Superior temporal gyrus (tissue), 1 donor: ENCODE data around the gene STK17A.
A peak's percentile ranks its signal among the peaks of the same experiment; 100 is the strongest.
"Not testable (repeated sequence)": the region's sequence is repeated elsewhere in the genome, so short reads cannot be mapped to it uniquely, and the experiment has no call there.

Experiments used
- DNase-seq: peaks from one replicate; pipeline ENCODE4 v3.0.0-alpha.2; 2016; ENCODE audit errors: extremely low spot score

Gene STK17A

GRCh38 chr7:43568529-43568928 lies 14.4 kb upstream of the STK17A start:
- DNase-seq: no peak

- DNase-seq: no peak
Observed at GRCh38 chr7:43569424-43569823, 13.5 kb upstream of the STK17A start.

- DNase-seq: no peak
Observed at GRCh38 chr7:43570688-43571365, 12.1 kb upstream of the STK17A start.

- peak; percentile 31 for DNase-seq
Observed at GRCh38 chr7:43572516-43573049, 10.3 kb upstream of the STK17A start.

- DNase-seq: not testable (repeated sequence)
Observed at GRCh38 chr7:43573832-43574231, 9.1 kb upstream of the STK17A start.

GRCh38 chr7:43575506-43575905 lies 7.4 kb upstream of the STK17A start:
- no peak for DNase-seq

GRCh38 chr7:43576241-43576640 lies 6.7 kb upstream of the STK17A start:
- DNase-seq: no peak

- no peak for DNase-seq
Observed at GRCh38 chr7:43577485-43577951, 5.4 kb upstream of the STK17A start.

GRCh38 chr7:43583424-43584194 lies 701 bp downstream of the STK17A start:
- peak; percentile 50 for DNase-seq

- no peak for DNase-seq
Observed at GRCh38 chr7:43584195-43584586, 1.3 kb downstream of the STK17A start.

- not testable (repeated sequence) for DNase-seq
Observed at GRCh38 chr7:43584733-43585132, 1.8 kb downstream of the STK17A start.

GRCh38 chr7:43585562-43585961 lies 2.7 kb downstream of the STK17A start:
- no peak for DNase-seq

- DNase-seq: no peak
Observed at GRCh38 chr7:43586251-43586900, 3.5 kb downstream of the STK17A start.

- DNase-seq: no peak
Observed at GRCh38 chr7:43588477-43589132, 5.7 kb downstream of the STK17A start.

GRCh38 chr7:43589133-43589478 lies 6.2 kb downstream of the STK17A start:
- no peak for DNase-seq

- no peak for DNase-seq
Observed at GRCh38 chr7:43589728-43590127, 6.8 kb downstream of the STK17A start.

- DNase-seq: no peak
Observed at GRCh38 chr7:43590862-43591557, 8.1 kb downstream of the STK17A start.

- DNase-seq: no peak
Observed at GRCh38 chr7:43591558-43592180, 8.8 kb downstream of the STK17A start.

- no peak for DNase-seq
Observed at GRCh38 chr7:43592326-43592725, 9.4 kb downstream of the STK17A start.

- DNase-seq: no peak
Observed at GRCh38 chr7:43593010-43593409, 10.1 kb downstream of the STK17A start.

- no peak for DNase-seq
Observed at GRCh38 chr7:43594020-43594419, 11.1 kb downstream of the STK17A start.
